ENCODE results near the gene CDH4.

Gene CDH4

GRCh38 chr20:61841551-61841950 lies 589.5 kb downstream of the CDH4 start:
- Mint-ChIP-seq H3K27ac (no peak overlapping the region), H3K4me1 (no peaks in the 10 kb centered on the region), H3K4me3 (no peak overlapping the region), H3K36me3 (no peaks in the 10 kb centered on the region), H3K9me3 (no peaks in the 10 kb centered on the region)
- ATAC-seq: no peak
- DNase-seq (ENCODE audit: low spot score in 2 of 2): no peak

GRCh38 chr20:61841966-61842365 lies 589.9 kb downstream of the CDH4 start:
- Mint-ChIP-seq H3K4me1 (no peaks in the 10 kb centered on the region), H3K4me3 (no peak overlapping the region), H3K9me3 (no peaks in the 10 kb centered on the region), H3K27ac (no peak overlapping the region), H3K36me3 (no peaks in the 10 kb centered on the region)
- DNase-seq (ENCODE audit: low spot score in 2 of 2) (no peak), ATAC-seq (no peak)

DNA sequence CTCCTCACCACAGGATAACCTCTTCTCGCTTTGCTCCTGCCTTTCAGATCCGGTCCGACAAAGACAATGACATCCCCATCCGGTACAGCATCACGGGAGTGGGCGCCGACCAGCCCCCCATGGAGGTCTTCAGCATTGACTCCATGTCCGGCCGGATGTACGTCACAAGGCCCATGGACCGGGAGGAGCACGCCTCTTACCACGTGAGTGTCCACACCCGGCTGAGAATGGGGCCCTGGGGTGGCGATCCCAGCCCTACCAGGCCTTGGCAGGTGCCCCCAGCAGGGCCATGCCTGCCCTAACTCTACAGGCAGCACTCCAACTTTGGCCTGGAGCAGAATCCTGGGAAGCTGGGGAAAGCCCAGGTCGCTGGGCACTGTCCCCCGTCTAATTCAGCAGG lies 592.6 kb downstream of the CDH4 start:
- no peak overlapping the region for H3K27ac Mint-ChIP-seq

GRCh38 chr20:61845233-61845671 lies 593.2 kb downstream of the CDH4 start:
- no peaks in the 10 kb centered on the region for H3K36me3 Mint-ChIP-seq
- no peaks in the 10 kb centered on the region for H3K9me3 Mint-ChIP-seq
- H3K4me1 Mint-ChIP-seq: no peaks in the 10 kb centered on the region
- H3K27ac Mint-ChIP-seq: no peak overlapping the region
- ATAC-seq: no peak
- DNase-seq (ENCODE audit: low spot score in 2 of 2): no peak
- no peak overlapping the region for H3K4me3 Mint-ChIP-seq

More for the DNA sequence above, 592.6 kb downstream of the CDH4 start:
- Mint-ChIP-seq H3K9me3 (no peaks in the 10 kb centered on the region), H3K4me3 (no peak overlapping the region), H3K36me3 (no peaks in the 10 kb centered on the region), H3K4me1 (no peaks in the 10 kb centered on the region)
- ATAC-seq (no peak), DNase-seq (ENCODE audit: low spot score in 2 of 2) (no peak)

DNA sequence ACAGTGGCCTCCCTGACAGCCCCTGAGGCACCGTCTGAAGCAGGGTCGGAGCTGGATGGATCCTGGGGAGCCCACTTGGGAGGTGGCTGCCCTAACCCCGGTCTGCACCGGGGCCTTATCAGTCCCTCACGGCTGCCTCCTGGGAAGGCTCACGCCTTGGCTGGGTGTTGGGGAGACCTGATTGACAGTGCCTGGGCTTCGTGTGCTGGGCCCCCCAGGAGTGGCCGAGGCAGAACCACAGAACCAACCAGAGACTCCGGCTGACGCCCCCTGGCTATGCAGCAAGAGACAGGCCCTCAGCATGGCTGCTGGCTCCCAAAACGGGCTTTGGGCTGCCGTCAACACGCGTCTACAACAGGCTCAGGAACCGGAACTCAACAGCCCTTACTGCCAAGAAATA lies 594.0 kb downstream of the CDH4 start:
- ATAC-seq (peak; percentile 9), DNase-seq (ENCODE audit: low spot score in 2 of 2) (no peak)
- Mint-ChIP-seq H3K36me3 (no peaks in the 10 kb centered on the region), H3K4me1 (no peaks in the 10 kb centered on the region), H3K27ac (no peak overlapping the region), H3K9me3 (no peaks in the 10 kb centered on the region), H3K4me3 (no peak overlapping the region)

DNA sequence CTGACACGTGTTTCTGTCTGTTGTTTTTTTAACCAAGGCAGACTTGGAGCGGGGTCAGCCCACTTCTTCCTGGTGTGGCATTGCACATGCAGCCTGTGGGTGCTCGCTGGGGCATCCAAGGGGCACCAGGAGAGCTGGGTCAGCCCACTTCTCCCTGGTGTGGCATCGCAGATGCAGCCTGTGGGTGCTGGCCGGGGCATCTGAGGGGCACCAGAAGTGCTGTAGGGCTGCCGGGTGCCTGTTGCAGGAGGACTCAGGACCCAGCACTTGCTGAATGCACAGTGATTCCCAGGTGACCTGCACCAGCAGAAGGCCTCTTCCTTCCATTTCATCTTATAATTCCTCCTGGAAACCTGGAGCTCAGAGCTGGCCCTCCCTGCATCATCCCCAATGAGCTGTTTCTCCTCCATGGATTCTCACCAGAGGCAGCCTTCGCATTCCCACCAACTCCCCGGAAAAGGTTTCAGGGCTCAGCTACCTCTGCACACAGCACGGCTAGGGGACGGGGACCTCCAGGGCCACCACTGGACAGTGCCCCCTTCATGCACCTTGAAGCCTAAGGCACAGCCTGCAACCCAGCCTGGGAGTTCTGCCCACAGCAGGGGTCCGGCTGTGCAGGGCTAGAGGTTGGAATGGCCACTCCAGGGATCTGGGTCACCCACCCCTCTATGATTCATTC lies 594.8 kb downstream of the CDH4 start:
- no peak for DNase-seq (ENCODE audit: low spot score in 2 of 2)
- H3K4me3 Mint-ChIP-seq: no peak overlapping the region
- no peaks in the 10 kb centered on the region for H3K4me1 Mint-ChIP-seq
- no peaks in the 10 kb centered on the region for H3K36me3 Mint-ChIP-seq
- ATAC-seq: no peak
- H3K27ac Mint-ChIP-seq: no peak overlapping the region
- H3K9me3 Mint-ChIP-seq: no peaks in the 10 kb centered on the region

- Mint-ChIP-seq H3K9me3 (no peaks in the 10 kb centered on the region), H3K36me3 (no peaks in the 10 kb centered on the region), H3K4me1 (no peaks in the 10 kb centered on the region), H3K4me3 (no peak overlapping the region), H3K27ac (no peak overlapping the region)
- DNase-seq (ENCODE audit: low spot score in 2 of 2) (no peak), ATAC-seq (no peak)
Observed at GRCh38 chr20:61847420-61847748, 595.3 kb downstream of the CDH4 start.

DNA sequence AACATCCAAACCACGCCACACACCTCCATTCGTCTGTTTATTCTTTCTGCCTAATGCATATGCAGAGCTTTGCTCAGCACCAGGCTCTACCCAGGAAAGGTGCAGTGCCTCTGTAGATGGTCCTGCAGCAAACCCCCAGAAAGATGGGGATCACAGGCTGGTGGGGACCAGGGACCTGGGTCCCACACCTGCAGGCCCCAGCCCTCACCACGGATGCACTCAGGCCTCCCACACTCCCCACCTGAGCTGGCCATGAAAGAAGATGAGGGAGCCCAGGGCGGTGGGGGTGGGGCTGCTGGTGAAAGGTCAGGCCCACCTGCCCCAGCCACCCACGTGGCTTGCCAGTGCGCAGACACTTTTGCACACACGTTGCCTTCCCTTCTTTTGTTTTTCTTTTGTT lies 595.9 kb downstream of the CDH4 start:
- no peak for ATAC-seq
- Mint-ChIP-seq H3K4me3 (no peak overlapping the region), H3K27ac (no peak overlapping the region), H3K36me3 (no peaks in the 10 kb centered on the region), H3K9me3 (no peaks in the 10 kb centered on the region), H3K4me1 (no peaks in the 10 kb centered on the region)
- DNase-seq (ENCODE audit: low spot score in 2 of 2): no peak

DNA sequence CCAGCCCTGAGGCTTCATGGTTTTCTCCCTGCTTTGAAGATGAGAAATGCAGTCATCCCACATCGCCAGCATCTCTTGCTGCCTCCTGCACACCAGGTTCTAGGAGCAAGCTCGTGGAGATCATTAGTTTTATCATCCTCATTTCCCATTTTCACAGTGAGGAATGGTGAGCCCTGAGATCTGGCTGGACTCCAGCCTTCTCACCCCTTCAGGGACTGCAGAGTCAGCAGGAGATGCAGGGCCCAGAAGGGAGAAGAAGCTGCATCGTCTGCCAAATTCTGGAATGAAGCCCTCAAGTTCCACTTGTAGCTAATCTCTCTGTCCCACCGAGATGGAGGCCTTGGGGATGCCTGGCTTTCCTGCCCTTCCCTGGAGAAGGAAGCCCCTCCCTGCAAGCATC lies 596.8 kb downstream of the CDH4 start:
- H3K36me3 Mint-ChIP-seq: no peaks in the 10 kb centered on the region

DNA sequence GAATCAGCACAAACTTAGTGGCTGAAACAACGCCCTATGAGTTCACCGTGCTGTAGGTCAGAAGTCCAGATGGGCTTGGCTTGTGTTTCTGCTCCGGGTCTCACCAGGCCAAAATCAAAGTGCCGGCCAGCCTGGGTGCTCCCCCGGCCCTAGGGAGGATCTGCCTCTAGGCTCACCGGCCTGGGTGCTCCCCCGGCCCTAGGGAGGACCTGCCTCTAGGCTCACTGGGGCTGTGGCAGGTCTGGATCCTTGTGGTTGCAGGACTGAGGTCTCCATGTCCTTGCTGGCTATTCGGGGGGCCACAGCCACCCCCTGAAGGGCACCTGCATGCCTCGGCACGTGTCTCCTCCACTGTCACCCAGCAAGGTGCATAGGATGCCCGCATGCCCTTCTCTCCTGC lies 597.3 kb downstream of the CDH4 start:
- no peak for DNase-seq (ENCODE audit: low spot score in 2 of 2)
- H3K4me1 Mint-ChIP-seq: no peaks in the 10 kb centered on the region
- no peak overlapping the region for H3K27ac Mint-ChIP-seq
- H3K9me3 Mint-ChIP-seq: no peaks in the 10 kb centered on the region
- no peak overlapping the region for H3K4me3 Mint-ChIP-seq
- H3K36me3 Mint-ChIP-seq: no peaks in the 10 kb centered on the region
- ATAC-seq: no peak

More for the DNA sequence above, 596.8 kb downstream of the CDH4 start:
- DNase-seq (ENCODE audit: low spot score in 2 of 2): no peak
- no peak overlapping the region for H3K4me3 Mint-ChIP-seq
- no peaks in the 10 kb centered on the region for H3K4me1 Mint-ChIP-seq
- ATAC-seq: no peak
- H3K27ac Mint-ChIP-seq: no peak overlapping the region
- H3K9me3 Mint-ChIP-seq: no peaks in the 10 kb centered on the region

- ATAC-seq: no peak
- no peaks in the 10 kb centered on the region for H3K36me3 Mint-ChIP-seq
- H3K4me3 Mint-ChIP-seq: no peak overlapping the region
- no peak for DNase-seq (ENCODE audit: low spot score in 2 of 2)
- no peaks in the 10 kb centered on the region for H3K9me3 Mint-ChIP-seq
- H3K27ac Mint-ChIP-seq: no peak overlapping the region
- H3K4me1 Mint-ChIP-seq: no peaks in the 10 kb centered on the region
Observed at GRCh38 chr20:61849822-61850221, 597.8 kb downstream of the CDH4 start.

DNA sequence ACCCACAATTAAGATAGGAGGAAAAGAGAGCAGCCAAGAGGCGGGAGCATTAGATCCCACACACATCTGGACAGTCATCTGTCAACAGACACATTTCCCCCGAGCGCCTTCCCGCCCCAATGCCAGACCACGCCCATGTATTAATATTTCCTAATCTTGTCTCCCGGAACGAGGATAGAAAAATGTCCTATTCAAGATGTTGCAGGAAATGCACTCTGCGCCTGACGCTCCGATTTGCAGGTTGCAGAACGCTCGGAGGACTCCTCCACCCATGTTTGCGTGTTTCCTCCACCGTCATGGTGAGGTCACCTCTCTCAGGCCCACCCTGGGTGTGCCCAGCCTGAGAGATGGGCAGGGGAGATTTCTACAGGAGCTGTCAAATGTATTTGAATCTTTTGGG lies 598.4 kb downstream of the CDH4 start:
- no peak for ATAC-seq

GRCh38 chr20:61850926-61851900 lies 599.2 kb downstream of the CDH4 start:
- Mint-ChIP-seq H3K27ac (no peak overlapping the region), H3K4me1 (no peaks in the 10 kb centered on the region), H3K4me3 (no peak overlapping the region), H3K36me3 (no peaks in the 10 kb centered on the region), H3K9me3 (no peaks in the 10 kb centered on the region)
- ATAC-seq (no peak), DNase-seq (ENCODE audit: low spot score in 2 of 2) (no peak)

More for the DNA sequence above, 598.4 kb downstream of the CDH4 start:
- Mint-ChIP-seq H3K4me3 (no peak overlapping the region), H3K9me3 (no peaks in the 10 kb centered on the region), H3K36me3 (no peaks in the 10 kb centered on the region), H3K4me1 (no peaks in the 10 kb centered on the region), H3K27ac (no peak overlapping the region)
- DNase-seq (ENCODE audit: low spot score in 2 of 2): no peak

DNA sequence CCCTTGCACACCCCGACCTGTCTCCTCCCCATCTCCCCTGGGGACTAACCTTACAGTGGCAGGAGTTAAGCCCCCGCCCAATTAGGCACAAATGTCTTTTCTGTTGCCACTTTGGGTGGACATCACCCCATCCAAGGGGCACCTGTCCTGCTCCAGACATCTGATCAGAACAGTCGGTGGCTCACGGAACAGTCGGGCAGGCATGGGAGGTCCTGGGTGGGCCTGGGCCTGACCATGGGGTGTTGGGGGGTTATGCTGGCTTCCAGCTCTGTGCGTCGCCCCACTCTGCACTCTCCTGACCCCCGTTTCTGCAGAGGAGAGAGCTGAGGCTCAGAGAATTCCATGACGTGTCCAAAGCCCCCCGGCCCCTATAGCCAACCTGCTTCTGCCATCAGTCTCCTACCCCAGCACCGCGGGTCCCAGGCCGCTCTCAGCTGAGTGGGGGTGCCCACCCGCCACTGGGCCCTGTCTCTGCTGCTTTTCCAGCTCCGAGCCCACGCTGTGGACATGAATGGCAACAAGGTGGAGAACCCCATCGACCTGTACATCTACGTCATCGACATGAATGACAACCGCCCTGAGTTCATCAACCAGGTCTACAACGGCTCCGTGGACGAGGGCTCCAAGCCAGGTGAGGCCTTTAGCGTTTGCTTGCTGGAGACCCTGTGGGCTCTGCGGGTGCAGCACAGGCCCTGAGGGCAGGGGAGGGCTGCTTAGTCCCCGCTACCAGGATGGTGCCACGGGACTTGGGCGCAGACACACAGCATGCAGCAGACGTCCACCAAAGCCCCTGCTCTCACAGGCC lies 600.4 kb downstream of the CDH4 start:
- no peaks in the 10 kb centered on the region for H3K36me3 Mint-ChIP-seq
- DNase-seq (ENCODE audit: low spot score in 2 of 2) (no peak), ATAC-seq (no peak)
- no peak overlapping the region for H3K27ac Mint-ChIP-seq
- no peaks in the 10 kb centered on the region for H3K4me1 Mint-ChIP-seq
- H3K9me3 Mint-ChIP-seq: no peaks in the 10 kb centered on the region
- H3K4me3 Mint-ChIP-seq: no peak overlapping the region

Data from stimulated activated effector memory CD8-positive, alpha-beta T cell treated with anti-CD3 and anti-CD28 coated beads, Interleukin-12 subunit alpha, Interleukin-12 subunit beta, amount 100 ng/mL, for 72 hours (primary cell).